Lower lobe of right lung (tissue), 2 donors: ENCODE results near the gene KRT14. TPM values are rescaled to one million over a fixed set of nuclear protein-coding genes. Genes with fewer than 3 reads are reported as not detected.
"Not testable (repeated sequence)": the region's sequence is repeated elsewhere in the genome, so short reads cannot be mapped to it uniquely, and the experiment has no call there.

Experiments used
- ATAC-seq, 2 donors: fragments of 200-7000 bp; cut with Tn5 transposase; one replicate each; pipeline ENCODE4 v1.9.1; 2020 to 2022; ENCODE audit warnings: mild to moderate bottlenecking in 2 of 2, moderate library complexity in 2 of 2
- DNase-seq: peaks from one replicate; pipeline ENCODE4 v3.0.0-alpha.2; 2020
- H3K27ac ChIP-seq: fragments of 200-600 bp; one replicate; pipeline ENCODE4 v1.8.0; 2022
- H3K27me3 ChIP-seq: fragments of 200-600 bp; one replicate; pipeline ENCODE4 v1.8.0; 2022; ENCODE audit warnings: low read depth
- H3K36me3 ChIP-seq: fragments of 200-600 bp; one replicate; pipeline ENCODE4 v1.8.0; 2022; ENCODE audit warnings: mild to moderate bottlenecking
- H3K4me1 ChIP-seq: fragments of 200-600 bp; one replicate; pipeline ENCODE4 v1.8.0; 2022
- H3K4me3 ChIP-seq: fragments of 200-600 bp; one replicate; pipeline ENCODE4 v1.8.0; 2022; ENCODE audit warnings: mild to moderate bottlenecking
- H3K9me3 ChIP-seq: fragments of 200-600 bp; one replicate; pipeline ENCODE4 v1.8.0; 2022
- CTCF ChIP-seq: fragments of 200-600 bp; IDR thresholded peaks from one replicate; pipeline ENCODE4 v1.8.0; 2022; ENCODE audit warnings: antibody characterized with exemption, mild to moderate bottlenecking
- intact Hi-C: fragments of 100-400 bp; cut with DNase I; formaldehyde crosslinking; loops from one replicate; pipeline ENCODE4 v1.11.0; 2022
- total RNA-seq: library from RNA; stranded (reverse); fragmentation: NEBNext Ultra II Directional; extraction: Animal tissue kit (Norgen Biotek cat#: 25700); gene quantifications from one replicate; pipeline ENCODE4 v1.2.1, GENCODE V29; 2021
- donor health status: DM: no; HTN: yes; CAD: no; lungs with severe emphysema.

Gene KRT14
- total RNA-seq, 1 donor from 2014 or later = not detected

GRCh38 chr17:41579484-41580243 is 7.0 kb downstream of the KRT14 start:
- Histone ChIP-seq H3K4me1 (no peaks in the 10 kb centered on the region), H3K4me3 (no peak overlapping the region), H3K27ac (no peak overlapping the region), H3K36me3 (no peaks in the 10 kb centered on the region), H3K9me3 (no peaks in the 10 kb centered on the region), H3K27me3 (peaks cover 14% of the 10 kb centered on the region)
- ATAC-seq (peak; percentile 92), DNase-seq (peak; percentile 80)
- peak; percentile 66 for TF ChIP-seq CTCF
- intact Hi-C loops = no loop called here

GRCh38 chr17:41578971-41579370 is 7.7 kb downstream of the KRT14 start:
- no peak for DNase-seq
- no peaks in the 10 kb centered on the region for H3K36me3 ChIP-seq
- H3K4me3 ChIP-seq = no peak overlapping the region
- ATAC-seq = no peak
- no peaks in the 10 kb centered on the region for H3K9me3 ChIP-seq
- H3K27me3 ChIP-seq = peaks cover 14% of the 10 kb centered on the region
- intact Hi-C loops = no loop called here
- no peaks in the 10 kb centered on the region for H3K4me1 ChIP-seq
- H3K27ac ChIP-seq = no peak overlapping the region
- TF ChIP-seq CTCF = no peak

- DNase-seq (no peak), ATAC-seq (no peak)
- Histone ChIP-seq H3K36me3 (no peaks in the 10 kb centered on the region), H3K9me3 (no peaks in the 10 kb centered on the region), H3K4me3 (no peak overlapping the region), H3K27me3 (peaks cover 14% of the 10 kb centered on the region), H3K27ac (no peak overlapping the region), H3K4me1 (no peaks in the 10 kb centered on the region)
- intact Hi-C loops = no loop called here
- TF ChIP-seq CTCF = no peak
Measured at GRCh38 chr17:41578538-41578937, 8.2 kb downstream of the KRT14 start.

- H3K9me3 ChIP-seq, intact Hi-C loops, ATAC-seq, H3K27ac ChIP-seq, DNase-seq, H3K36me3 ChIP-seq, H3K4me3 ChIP-seq, H3K4me1 ChIP-seq: not testable (repeated sequence)
- peaks cover 27% of the 10 kb centered on the region for H3K27me3 ChIP-seq
Measured at GRCh38 chr17:41576740-41577139, 10.0 kb downstream of the KRT14 start.

GRCh38 chr17:41575336-41575735 is 11.4 kb downstream of the KRT14 start:
- Histone ChIP-seq H3K9me3 (no peaks in the 10 kb centered on the region), H3K4me3 (no peak overlapping the region), H3K27ac (no peak overlapping the region), H3K4me1 (no peaks in the 10 kb centered on the region), H3K36me3 (no peaks in the 10 kb centered on the region), H3K27me3 (peaks cover 27% of the 10 kb centered on the region)
- no peak for ATAC-seq
- intact Hi-C loops = no loop called here
- TF ChIP-seq CTCF = no peak
- no peak for DNase-seq

DNA sequence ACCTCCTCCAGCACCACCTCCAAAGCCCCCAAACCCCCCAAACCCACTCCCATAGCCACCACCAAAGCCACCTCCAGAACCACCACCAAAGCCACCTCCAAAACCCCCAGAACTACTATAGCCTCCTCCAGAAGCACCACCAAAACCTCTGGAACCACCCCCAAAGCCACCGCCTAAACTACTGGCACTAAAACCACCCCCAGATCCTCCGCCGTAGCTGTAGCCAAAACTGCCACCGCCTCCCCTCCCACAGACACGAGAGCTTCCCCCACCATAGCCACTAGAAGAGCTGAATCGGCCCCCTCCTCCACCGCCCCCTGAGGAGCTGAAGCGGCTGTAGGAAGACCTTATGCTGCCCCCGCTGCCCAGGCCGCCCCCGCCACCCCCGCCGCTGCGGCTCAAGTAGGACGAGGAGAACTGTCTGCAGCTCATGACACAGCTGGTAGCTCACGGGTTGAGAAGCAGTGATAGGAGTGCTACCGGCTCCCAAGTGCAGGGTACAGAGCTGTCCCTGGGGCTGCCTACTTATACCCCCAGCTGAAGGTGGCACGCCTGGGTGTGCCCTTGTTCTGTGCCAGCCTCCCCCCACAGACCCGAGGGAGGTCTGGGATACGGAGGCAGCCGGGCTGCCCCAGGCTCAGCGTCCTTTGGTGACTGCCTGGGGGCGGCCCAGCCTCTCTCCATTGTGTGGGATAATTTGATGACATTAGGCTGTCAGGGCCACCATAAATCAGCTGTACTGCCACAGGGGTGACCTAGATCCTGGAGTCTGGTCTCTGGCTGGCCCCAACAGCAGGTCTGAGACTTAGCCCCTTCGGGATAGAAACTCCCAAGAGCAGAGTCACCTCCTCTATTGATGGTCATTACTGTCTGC is 14.9 kb downstream of the KRT14 start, which contains the start of gene KRT9:
TSS of gene KRT9 (minus strand) at position 499 of the 874 bp plus-strand sequence. CDS start at position 432, 67 bp downstream.
- TF ChIP-seq CTCF = no peak

More for the DNA sequence above, 14.9 kb downstream of the KRT14 start, which contains the start of gene KRT9:
- Histone ChIP-seq H3K27ac (no peak within 1 kb of the TSS), H3K4me1 (no peaks in the 10 kb centered on the region), H3K27me3 (peaks cover 26% of the 10 kb centered on the region), H3K36me3 (no peaks in the 10 kb centered on the region), H3K4me3 (no peak within 1 kb of the TSS), H3K9me3 (no peaks in the 10 kb centered on the region)
- ATAC-seq (no peak), DNase-seq (no peak)
- intact Hi-C loops = no loop called here
